HG03135 (cell line): ENCODE results near the gene TBC1D22A.

Source experiments
- ATAC-seq: cut with Tn5 transposase; IDR thresholded peaks from one replicate; pipeline ENCODE4 v1.9.1; 2021; ENCODE audit warnings: mild to moderate bottlenecking, moderate library complexity; ENCODE audit not compliant: unreplicated experiment

The TBC1D22A gene

GRCh38 chr22:46752286-46752987 is 10.0 kb upstream of the TBC1D22A start:
- ATAC-seq: no peak

- ATAC-seq: no peak
These were observed 9.5 kb upstream of the TBC1D22A start for GRCh38 chr22:46752988-46753310.

- no peak for ATAC-seq
These were observed 9.1 kb upstream of the TBC1D22A start for GRCh38 chr22:46753360-46753759.

DNA sequence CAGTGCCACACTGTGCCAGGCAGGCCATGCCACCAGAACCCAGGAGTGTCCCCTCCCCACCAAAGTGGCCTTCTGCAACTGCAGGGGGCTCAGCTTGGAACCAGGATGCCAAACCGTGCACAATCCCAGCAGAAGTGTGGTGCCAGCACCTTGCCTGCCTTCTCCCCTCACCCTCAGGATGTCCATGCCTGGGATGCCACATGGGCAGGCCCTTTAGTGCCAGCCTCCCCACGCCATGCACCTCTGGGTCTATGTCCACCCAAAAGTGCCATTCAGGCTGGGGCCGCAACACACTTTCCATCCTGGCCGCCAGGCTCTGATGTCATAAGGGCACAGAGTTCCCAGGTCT is 8.7 kb upstream of the TBC1D22A start:
- ATAC-seq: no peak

DNA sequence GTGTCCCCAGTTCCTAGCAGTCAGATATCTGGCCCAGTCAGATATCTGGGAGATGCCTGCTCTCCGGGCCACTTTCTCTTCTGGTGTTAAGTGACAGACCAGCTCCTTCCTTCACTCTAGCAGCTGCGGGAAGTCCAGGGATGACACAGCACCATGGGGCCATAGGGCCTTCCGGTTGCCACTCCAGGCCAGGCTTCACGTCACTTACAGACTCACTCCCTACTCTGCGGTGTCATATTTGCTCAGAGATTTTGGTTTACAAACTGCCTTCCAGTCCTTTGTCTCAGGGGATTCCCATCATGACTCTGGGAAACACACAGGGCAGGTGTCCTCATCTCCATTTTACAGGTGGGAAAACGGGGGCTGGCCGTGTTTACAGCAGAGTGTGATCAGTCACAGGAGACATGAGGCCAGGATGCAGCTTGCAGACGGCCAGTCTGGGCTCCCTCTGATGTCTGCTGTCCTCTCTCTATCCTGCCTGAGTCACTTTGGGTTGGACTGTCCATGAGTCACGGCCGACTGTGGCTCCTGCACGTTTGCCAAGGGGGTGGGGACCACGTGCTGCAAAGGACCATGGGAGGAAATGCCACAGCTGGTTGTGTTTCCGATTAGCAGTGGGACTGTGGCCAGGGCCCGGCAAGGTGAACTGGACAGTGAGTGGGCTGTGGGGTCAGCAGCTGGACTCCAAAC is 8.2 kb upstream of the TBC1D22A start:
- no peak for ATAC-seq

DNA sequence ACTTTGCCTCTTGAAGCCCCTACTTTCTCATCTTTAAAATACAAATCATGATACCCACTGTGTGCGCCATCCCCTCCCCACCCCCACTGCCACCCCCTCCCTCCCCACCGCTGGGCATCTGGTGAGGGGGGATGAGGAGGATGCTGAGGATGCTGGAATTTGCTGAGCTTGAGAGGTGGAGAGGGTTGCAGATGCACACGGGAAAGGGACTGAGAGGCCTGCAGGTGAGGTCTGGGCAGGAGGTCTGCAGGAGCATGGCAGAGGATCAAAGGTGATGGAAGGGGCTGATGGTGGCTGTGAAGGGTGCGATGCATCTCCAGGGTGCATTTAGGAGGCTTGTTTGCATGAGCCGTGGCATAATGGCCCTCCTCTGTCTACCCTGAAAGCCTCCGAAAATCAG is 7.6 kb upstream of the TBC1D22A start:
- no peak for ATAC-seq

- no peak for ATAC-seq
These were observed 6.9 kb upstream of the TBC1D22A start for GRCh38 chr22:46755525-46755924.

GRCh38 chr22:46756097-46756496 is 6.4 kb upstream of the TBC1D22A start:
- ATAC-seq: no peak

DNA sequence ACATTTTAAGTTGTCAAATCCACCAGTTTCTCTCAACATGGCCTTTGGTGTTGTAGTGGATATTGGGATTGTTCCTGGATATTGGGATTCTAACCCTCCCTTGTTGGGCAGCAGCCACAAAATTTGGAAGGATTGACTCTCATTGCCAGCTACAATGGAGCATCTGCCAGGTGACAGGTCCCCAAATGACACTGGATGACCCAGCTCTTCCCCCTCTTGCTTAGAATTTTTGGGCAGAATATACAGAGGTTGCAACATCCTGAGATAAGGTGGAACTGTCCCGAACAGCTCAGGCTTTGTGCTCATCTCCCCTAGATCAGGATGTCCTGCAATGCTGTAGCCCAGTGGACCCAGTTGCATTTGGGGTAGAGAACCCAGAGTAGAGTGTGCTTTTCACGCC is 5.3 kb upstream of the TBC1D22A start:
- no peak for ATAC-seq

GRCh38 chr22:46758121-46758520 is 4.3 kb upstream of the TBC1D22A start:
- ATAC-seq: no peak

- ATAC-seq: no peak
These were observed 3.6 kb upstream of the TBC1D22A start for GRCh38 chr22:46758867-46759290.

GRCh38 chr22:46761017-46761416 is 1.4 kb upstream of the TBC1D22A start:
- ATAC-seq: no peak

DNA sequence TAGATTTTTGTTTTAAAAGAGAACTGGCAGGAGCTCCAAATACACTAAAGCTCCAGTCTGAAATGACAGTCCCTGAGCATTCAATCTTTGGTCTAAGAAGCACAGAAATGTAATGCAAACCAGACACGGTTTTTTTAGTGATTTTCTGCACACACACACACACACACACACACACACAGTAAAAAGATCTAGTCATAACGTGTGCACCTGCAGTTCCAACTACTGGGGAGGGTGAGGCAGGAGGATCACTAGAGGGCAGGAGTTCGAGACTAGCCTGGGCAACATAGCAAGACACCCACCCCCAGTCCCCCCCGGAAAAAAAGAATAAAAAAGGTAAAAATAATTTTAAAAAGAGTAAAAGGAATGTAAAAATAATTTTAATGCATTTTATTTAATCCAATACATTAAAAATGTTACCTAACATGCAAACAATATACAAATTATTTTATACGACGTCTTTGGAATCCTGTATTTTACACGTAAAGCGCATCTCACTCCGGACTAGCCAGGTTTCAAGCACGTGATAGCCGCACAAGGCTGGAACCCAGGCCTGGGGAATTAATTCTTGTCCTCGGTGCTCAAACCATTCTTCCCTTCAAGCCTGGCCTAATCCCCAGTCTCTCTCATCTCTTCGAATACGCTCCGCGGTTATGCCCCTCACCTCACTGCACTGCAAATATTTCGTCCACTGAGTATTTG is 762 bp upstream of the TBC1D22A start:
- ATAC-seq: no peak

DNA sequence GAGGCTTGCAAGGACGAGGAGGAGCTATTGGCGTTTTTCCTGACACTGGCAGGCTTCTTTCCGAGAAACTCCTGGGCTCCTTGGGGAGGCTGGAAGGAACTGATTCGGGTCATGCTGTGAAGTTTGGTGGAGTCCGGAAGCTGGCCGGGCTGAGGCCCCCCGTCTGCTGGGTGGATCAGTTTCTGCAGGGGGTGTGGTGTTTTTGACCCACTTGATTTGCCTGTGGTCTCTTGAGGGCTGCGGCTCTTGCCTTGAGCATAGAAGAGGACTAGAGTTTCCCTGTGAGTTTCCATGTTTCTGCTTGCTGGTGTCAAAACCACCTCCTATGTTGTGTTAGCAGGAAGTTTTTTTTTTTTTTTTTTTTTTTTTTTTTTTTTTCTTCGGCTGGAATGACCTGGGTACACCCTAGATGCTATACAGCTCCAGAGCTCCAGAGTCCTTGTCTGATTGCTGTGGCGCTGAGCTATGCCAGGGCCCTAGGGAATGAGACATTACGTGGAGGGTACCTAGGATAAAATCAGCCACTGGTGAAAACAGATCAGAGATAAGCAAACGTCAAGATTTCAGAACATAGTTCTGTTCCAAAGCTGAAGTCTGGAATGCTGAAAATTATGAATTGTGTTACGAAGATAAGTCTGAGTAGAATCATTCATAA is 728 bp downstream of the TBC1D22A start:
- peak; percentile 44 for ATAC-seq

DNA sequence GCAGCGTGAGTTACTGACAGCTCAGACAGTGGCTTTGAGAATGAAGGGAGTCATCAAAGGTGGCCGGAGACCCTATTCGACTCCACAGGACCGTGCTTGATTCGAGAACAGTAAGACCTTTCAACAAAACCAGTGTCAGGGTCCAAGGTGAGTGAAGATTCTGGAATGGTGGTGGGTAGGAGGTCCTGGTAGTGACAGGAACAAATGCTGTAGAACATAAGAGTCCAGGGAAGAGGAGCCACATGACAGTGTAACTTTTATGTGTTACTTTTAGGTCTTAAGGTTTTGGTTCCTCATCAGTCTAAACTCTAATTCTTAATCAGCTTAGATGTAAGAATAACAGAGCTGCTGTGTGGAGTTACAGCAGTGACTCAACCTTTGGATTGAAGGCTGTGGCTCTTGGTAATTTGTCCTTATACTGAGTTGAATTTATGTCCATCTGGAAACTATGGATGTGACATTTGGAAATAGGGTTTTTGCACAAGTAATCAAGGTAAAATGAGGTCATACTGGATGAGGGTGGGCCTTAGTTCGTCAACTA is 1.8 kb downstream of the TBC1D22A start:
- ATAC-seq: no peak

- ATAC-seq: no peak
These were observed 2.5 kb downstream of the TBC1D22A start for GRCh38 chr22:46764779-46765485.

GRCh38 chr22:46766611-46767010 is 4.2 kb downstream of the TBC1D22A start:
- ATAC-seq: no peak

DNA sequence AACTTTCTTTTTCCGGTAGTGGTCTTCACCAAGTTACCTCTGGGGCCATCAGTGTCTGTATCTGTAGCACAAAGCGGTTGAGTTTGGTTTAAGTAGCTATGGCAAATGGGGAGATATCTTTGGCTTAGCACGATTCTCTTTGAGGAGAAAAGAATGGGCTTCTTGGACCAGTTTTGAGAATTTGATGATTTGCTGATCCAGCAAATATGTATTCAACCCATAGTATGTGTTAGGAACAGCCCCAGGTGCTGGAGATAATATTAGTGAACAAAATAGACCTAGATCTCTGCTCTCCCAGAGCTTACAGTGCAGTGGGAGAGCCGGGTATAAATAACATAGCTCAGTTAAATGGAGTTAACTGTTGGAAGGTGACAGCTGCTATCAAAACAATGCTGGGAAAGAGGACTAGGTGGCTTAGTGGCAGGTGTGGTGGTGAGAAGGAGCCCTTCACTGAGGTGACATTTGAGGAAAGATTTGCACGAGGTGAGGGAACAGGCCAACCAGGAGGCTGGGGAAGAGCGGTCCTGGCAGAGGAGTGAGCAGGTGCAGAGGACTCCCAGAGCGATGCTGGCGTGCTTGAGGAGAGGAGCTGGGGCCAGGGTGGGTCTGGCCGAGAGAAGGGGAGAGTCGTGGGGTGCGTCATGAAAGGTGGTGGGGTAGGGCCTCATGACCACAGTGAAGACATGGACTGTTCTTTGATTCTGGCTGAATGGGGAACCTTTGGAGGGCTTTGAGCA is 5.0 kb downstream of the TBC1D22A start:
- no peak for ATAC-seq

DNA sequence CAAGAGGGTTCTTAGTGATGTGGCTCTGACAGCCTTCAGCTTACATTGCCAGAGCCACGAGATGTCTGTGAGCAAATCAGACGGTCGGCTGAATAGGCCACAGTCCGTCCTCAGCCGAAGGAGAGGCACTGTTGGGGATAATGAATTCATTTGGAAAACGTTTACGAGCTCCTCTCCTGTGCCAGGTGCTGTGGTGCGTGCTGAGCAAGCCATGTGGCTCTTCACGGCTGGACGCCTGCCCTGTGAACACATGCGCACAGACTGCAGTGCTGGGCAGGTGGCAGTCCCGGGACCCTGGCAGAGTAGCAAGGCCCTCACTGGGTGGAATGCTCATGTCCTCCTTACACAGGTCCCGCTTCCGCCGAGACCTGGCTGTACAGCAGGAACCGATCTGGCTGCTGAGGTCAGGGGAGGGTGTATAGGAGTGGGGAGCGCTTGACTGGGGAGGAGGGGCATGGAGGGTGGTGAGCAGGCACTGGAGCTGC is 6.8 kb downstream of the TBC1D22A start:
- ATAC-seq: no peak

DNA sequence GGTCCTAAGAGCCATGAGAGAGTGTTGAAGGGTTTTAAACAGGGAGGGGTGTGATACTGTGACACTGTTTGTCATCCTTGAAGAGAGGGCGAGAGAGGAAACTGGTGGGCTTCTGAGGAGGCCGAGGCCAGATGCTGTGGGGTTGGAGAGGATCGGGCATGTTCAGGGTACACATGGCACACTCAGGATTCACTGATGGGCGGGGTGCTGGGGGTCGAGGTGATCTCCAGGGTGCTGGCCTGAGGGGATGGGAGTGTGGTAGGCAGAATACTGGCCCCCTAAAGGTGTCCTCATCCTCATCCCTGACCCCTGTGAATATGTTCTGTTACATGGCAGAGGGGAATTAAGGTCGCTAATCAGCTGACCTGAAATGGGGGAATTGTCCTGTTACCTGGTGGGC is 7.3 kb downstream of the TBC1D22A start:
- no peak for ATAC-seq
